Loucy (cell line): ENCODE data around the gene GBP6.

Experiments used
- EZH2phosphoT487 ChIP-seq: fragments of 200-600 bp; IDR thresholded peaks from 2 replicates; pipeline ENCODE4 v1.6.1; 2018; ENCODE audit warnings: antibody characterized with exemption, mild to moderate bottlenecking, moderate library complexity, borderline replicate concordance
- TF ChIP-seq, protein P1 (sequence below): fragments of 200-600 bp; sonication (generic); conservative IDR thresholded peaks from 2 replicates; pipeline ENCODE4 v1.5.1; 2014; ENCODE audit warnings: mild to moderate bottlenecking, antibody characterized with exemption, low read length

GRCh38 chr1:89351597-89352311, 12.1 kb upstream of the GBP6 start:
- TF ChIP-seq, protein P1, sequence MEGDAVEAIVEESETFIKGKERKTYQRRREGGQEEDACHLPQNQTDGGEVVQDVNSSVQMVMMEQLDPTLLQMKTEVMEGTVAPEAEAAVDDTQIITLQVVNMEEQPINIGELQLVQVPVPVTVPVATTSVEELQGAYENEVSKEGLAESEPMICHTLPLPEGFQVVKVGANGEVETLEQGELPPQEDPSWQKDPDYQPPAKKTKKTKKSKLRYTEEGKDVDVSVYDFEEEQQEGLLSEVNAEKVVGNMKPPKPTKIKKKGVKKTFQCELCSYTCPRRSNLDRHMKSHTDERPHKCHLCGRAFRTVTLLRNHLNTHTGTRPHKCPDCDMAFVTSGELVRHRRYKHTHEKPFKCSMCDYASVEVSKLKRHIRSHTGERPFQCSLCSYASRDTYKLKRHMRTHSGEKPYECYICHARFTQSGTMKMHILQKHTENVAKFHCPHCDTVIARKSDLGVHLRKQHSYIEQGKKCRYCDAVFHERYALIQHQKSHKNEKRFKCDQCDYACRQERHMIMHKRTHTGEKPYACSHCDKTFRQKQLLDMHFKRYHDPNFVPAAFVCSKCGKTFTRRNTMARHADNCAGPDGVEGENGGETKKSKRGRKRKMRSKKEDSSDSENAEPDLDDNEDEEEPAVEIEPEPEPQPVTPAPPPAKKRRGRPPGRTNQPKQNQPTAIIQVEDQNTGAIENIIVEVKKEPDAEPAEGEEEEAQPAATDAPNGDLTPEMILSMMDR, result no peak
- TF ChIP-seq EZH2phosphoT487, result no peak
